WERI-Rb-1 (cell line): ENCODE measurements around the gene PTPN3.

Source experiments
- DNase-seq: peaks from one replicate; pipeline ENCODE4 v3.0.0-alpha.2; 2020
- H3K27ac ChIP-seq: fragments of 250-450 bp; sonication (Bioruptor Pico); 2 replicates; pipeline ENCODE4 v1.5.1; 2020; ENCODE audit warnings: mild to moderate bottlenecking, moderate library complexity
- H3K27me3 ChIP-seq: fragments of 250-450 bp; sonication (Bioruptor Pico); 2 replicates; pipeline ENCODE4 v1.5.1; 2021; ENCODE audit warnings: mild to moderate bottlenecking, low read depth, moderate library complexity; ENCODE audit not compliant: insufficient read depth, severe bottlenecking
- H3K36me3 ChIP-seq: fragments of 250-450 bp; sonication (Bioruptor Pico); 2 replicates; pipeline ENCODE4 v1.5.1; 2020; ENCODE audit warnings: mild to moderate bottlenecking, moderate library complexity
- H3K4me3 ChIP-seq: 2 replicates; pipeline ENCODE4 v1.5.1; 2011; ENCODE audit warnings: low read depth, mild to moderate bottlenecking, control low read depth, low read length
- H3K9me3 ChIP-seq: fragments of 250-450 bp; sonication (Bioruptor Pico); 2 replicates; pipeline ENCODE4 v1.5.1; 2021; ENCODE audit warnings: mild to moderate bottlenecking, moderate library complexity; ENCODE audit not compliant: severe bottlenecking
- CTCF ChIP-seq: IDR thresholded peaks from 2 replicates; pipeline ENCODE4 v1.5.1; 2011; ENCODE audit warnings: low read depth, mild to moderate bottlenecking, control low read depth, inconsistent platforms, low read length

Gene PTPN3

GRCh38 chr9:109467936-109468335 is 30.2 kb downstream of the PTPN3 start:
- no peaks in the 10 kb centered on the region for H3K9me3 ChIP-seq
- DNase-seq = no peak
- H3K36me3 ChIP-seq = no peaks in the 10 kb centered on the region
- no peak overlapping the region for H3K4me3 ChIP-seq
- TF ChIP-seq CTCF = no peak
- no peak overlapping the region for H3K27ac ChIP-seq
- no peaks in the 10 kb centered on the region for H3K27me3 ChIP-seq

- Histone ChIP-seq H3K4me3 (no peak overlapping the region), H3K27ac (no peak overlapping the region), H3K36me3 (no peaks in the 10 kb centered on the region), H3K27me3 (no peaks in the 10 kb centered on the region), H3K9me3 (no peaks in the 10 kb centered on the region)
- no peak for DNase-seq
- TF ChIP-seq CTCF = no peak
These were observed 31.2 kb downstream of the PTPN3 start for GRCh38 chr9:109466623-109467590.

GRCh38 chr9:109463924-109464625 is 34.0 kb downstream of the PTPN3 start:
- DNase-seq = no peak
- H3K27me3 ChIP-seq = no peaks in the 10 kb centered on the region
- no peaks in the 10 kb centered on the region for H3K9me3 ChIP-seq
- no peak overlapping the region for H3K27ac ChIP-seq
- no peak for TF ChIP-seq CTCF
- no peak overlapping the region for H3K4me3 ChIP-seq
- no peaks in the 10 kb centered on the region for H3K36me3 ChIP-seq

GRCh38 chr9:109460576-109460975 is 37.5 kb downstream of the PTPN3 start:
- no peak for DNase-seq
- Histone ChIP-seq H3K27ac (no peak overlapping the region), H3K27me3 (no peaks in the 10 kb centered on the region), H3K9me3 (no peaks in the 10 kb centered on the region), H3K4me3 (no peak overlapping the region), H3K36me3 (no peaks in the 10 kb centered on the region; the same call in 1 of the 2 replicates)
- no peak for TF ChIP-seq CTCF

- H3K27ac ChIP-seq = no peak overlapping the region
- H3K27me3 ChIP-seq = no peaks in the 10 kb centered on the region
- 0 out of 2 replicates have a peak, but pooled peaks have one; percentile 8 for TF ChIP-seq CTCF
- no peaks in the 10 kb centered on the region; the same call in 1 of the 2 replicates for H3K36me3 ChIP-seq
- no peaks in the 10 kb centered on the region for H3K9me3 ChIP-seq
- no peak overlapping the region for H3K4me3 ChIP-seq
- no peak for DNase-seq
These were observed 38.7 kb downstream of the PTPN3 start for GRCh38 chr9:109459423-109459822.
